MM.1S (cell line): ENCODE results near the gene GON7.
"Not testable (repeated sequence)": the region's sequence is repeated elsewhere in the genome, so short reads cannot be mapped to it uniquely, and the experiment has no call there.

ENCODE experiments used
- EZH2 ChIP-seq: fragments of 300-600 bp; sonication (generic); optimal IDR thresholded peaks from 2 replicates; pipeline ENCODE3; 2017; ENCODE audit warnings: low read depth, mild to moderate bottlenecking, antibody characterized with exemption, low read length, mixed read lengths
- TF ChIP-seq, protein P1 (sequence below): fragments of 300-600 bp; sonication (generic); IDR thresholded peaks from 2 replicates; pipeline ENCODE4 v1.5.1; 2016; ENCODE audit warnings: antibody characterized with exemption, low read length, mixed read lengths

DNA sequence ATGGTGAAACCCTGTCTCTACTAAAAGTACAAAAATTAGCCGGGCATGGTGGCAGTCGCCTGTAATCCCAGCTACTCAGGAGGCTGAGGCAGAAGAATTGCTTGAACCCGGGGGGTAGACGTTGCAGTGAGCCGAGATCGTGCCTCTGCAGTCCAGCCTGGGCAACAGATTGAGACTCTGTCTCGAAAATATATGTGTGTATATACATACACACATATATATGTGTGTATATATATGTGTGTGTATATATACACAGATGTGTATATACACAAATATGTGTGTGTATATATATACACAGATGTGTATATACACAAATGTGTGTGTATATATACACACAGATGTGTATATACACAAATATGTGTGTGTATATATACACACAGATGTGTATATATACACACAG, 48.5 kb downstream of the GON7 start:
- TF ChIP-seq, protein P1, sequence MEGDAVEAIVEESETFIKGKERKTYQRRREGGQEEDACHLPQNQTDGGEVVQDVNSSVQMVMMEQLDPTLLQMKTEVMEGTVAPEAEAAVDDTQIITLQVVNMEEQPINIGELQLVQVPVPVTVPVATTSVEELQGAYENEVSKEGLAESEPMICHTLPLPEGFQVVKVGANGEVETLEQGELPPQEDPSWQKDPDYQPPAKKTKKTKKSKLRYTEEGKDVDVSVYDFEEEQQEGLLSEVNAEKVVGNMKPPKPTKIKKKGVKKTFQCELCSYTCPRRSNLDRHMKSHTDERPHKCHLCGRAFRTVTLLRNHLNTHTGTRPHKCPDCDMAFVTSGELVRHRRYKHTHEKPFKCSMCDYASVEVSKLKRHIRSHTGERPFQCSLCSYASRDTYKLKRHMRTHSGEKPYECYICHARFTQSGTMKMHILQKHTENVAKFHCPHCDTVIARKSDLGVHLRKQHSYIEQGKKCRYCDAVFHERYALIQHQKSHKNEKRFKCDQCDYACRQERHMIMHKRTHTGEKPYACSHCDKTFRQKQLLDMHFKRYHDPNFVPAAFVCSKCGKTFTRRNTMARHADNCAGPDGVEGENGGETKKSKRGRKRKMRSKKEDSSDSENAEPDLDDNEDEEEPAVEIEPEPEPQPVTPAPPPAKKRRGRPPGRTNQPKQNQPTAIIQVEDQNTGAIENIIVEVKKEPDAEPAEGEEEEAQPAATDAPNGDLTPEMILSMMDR: not testable (repeated sequence)
- TF ChIP-seq EZH2: not testable (repeated sequence)
